GM18511 (cell line): ENCODE measurements around the gene MAP4.
"Not testable (repeated sequence)": the region's sequence is repeated elsewhere in the genome, so short reads cannot be mapped to it uniquely, and the experiment has no call there.

ENCODE experiments used
- ATAC-seq: cut with Tn5 transposase; IDR thresholded peaks from one replicate; pipeline ENCODE4 v1.9.1; 2021; ENCODE audit warnings: mild to moderate bottlenecking, moderate library complexity; ENCODE audit not compliant: unreplicated experiment

Gene MAP4

GRCh38 chr3:47901280-47901833 lies 114.9 kb downstream of the MAP4 start:
- ATAC-seq = no peak

GRCh38 chr3:47899495-47900108 lies 116.6 kb downstream of the MAP4 start:
- ATAC-seq = no peak

GRCh38 chr3:47897954-47898353 lies 118.3 kb downstream of the MAP4 start:
- no peak for ATAC-seq

- ATAC-seq = no peak
Observed at GRCh38 chr3:47896736-47897135, 119.5 kb downstream of the MAP4 start.

- no peak for ATAC-seq
Observed at GRCh38 chr3:47895241-47895640, 121.0 kb downstream of the MAP4 start.

- ATAC-seq = no peak
Observed at GRCh38 chr3:47892286-47893040, 123.8 kb downstream of the MAP4 start.

GRCh38 chr3:47891613-47892005 lies 124.6 kb downstream of the MAP4 start:
- ATAC-seq = no peak

- ATAC-seq = no peak
Observed at GRCh38 chr3:47890828-47891612, 125.2 kb downstream of the MAP4 start.

- ATAC-seq = no peak
Observed at GRCh38 chr3:47890126-47890827, 125.9 kb downstream of the MAP4 start.

- ATAC-seq = no peak
Observed at GRCh38 chr3:47888986-47889757, 127.0 kb downstream of the MAP4 start.

GRCh38 chr3:47887991-47888390 lies 128.2 kb downstream of the MAP4 start:
- ATAC-seq = not testable (repeated sequence)

GRCh38 chr3:47885168-47885567 lies 131.0 kb downstream of the MAP4 start:
- no peak for ATAC-seq

- no peak for ATAC-seq
Observed at GRCh38 chr3:47884603-47885002, 131.6 kb downstream of the MAP4 start.

- no peak for ATAC-seq
Observed at GRCh38 chr3:47882338-47882737, 133.9 kb downstream of the MAP4 start.

GRCh38 chr3:47877719-47878118 lies 138.5 kb downstream of the MAP4 start:
- no peak for ATAC-seq

GRCh38 chr3:47877290-47877689 lies 138.9 kb downstream of the MAP4 start:
- ATAC-seq = no peak

- no peak for ATAC-seq
Observed at GRCh38 chr3:47874913-47875312, 141.3 kb downstream of the MAP4 start.

- ATAC-seq = no peak
Observed at GRCh38 chr3:47874438-47874837, 141.8 kb downstream of the MAP4 start.

- no peak for ATAC-seq
Observed at GRCh38 chr3:47872916-47873315, 143.3 kb downstream of the MAP4 start.

- ATAC-seq = no peak
Observed at GRCh38 chr3:47871389-47871788, 144.8 kb downstream of the MAP4 start.
